Fibroblast of skin of left quadriceps (primary cell): Measurements from ENCODE around the gene KRTAP5-5.
"Not testable (repeated sequence)": the region's sequence is repeated elsewhere in the genome, so short reads cannot be mapped to it uniquely, and the experiment has no call there.

ENCODE experiments used
- DNase-seq, 2 experiments: peaks; one replicate each; pipeline ENCODE4 v3.0.0-alpha.2; 2013; ENCODE audit warnings: low read depth in 2 of 2

KRTAP5-5 gene

DNA sequence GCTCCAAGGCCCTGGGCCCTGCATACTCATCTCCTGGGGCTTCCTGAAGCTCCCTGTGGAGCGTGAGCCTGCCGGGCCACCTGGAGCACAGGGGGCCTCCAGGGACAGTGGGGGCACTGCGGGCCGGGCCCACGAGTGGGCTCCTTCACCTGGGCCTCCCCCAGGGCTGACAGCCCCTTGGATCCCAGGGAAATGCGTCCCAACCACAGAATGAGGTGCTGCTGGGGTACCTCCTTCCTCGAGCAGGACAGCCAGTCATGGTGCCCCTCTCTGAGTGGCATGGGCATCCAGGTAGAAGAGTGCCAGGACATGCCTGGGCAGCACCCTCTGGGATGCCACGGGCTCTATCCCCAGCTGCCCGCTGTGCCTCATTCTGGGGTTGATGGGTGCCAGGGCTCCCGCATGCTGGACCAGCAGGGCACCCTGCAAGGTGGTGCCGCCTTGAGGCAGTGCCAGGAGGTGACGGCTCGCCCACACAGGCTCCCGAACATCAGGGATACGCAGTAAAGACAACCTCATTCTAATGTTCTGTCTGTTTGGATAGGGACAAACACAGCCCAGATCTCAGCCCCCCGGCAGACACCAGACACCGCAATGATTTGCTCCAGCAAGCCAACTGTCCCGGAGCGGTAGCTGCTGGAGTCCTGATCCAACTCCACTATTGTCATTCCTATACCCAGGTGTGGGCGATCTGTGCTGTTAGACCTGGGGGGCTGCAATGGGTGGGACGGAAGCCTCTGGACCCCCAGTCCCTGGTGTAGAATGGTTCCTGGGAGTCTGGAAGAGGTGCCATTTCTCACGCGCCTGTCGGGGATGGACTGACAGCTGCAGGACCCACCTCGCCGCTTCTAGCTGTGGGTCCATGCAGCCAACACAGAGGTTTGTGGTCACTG is 25.8 kb downstream of the KRTAP5-5 start:
- DNase-seq: no peak

GRCh38 chr11:1656061-1656441 is 26.5 kb downstream of the KRTAP5-5 start:
- DNase-seq: no peak

- no peak for DNase-seq
Observed at GRCh38 chr11:1656670-1657069, 27.1 kb downstream of the KRTAP5-5 start.

DNA sequence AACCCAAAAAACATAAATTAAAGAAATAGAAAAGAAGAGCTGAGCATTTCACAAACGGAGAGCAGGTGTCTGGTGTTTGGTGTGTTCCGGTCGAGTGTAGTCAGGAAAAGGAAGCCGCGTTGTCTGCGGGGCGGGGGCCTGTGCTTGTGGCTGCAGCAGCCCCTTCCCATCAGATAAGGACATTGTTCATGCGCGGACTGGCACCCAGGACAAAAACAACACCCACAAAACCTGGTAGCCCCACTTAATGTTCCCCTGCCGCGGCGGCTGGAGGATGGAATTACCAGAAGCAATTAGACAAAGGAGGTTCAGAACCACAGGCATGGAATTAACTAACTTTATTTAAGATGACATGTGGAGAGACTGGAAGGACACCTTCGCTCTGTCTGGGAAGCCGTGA is 29.9 kb downstream of the KRTAP5-5 start:
- DNase-seq: no peak

DNA sequence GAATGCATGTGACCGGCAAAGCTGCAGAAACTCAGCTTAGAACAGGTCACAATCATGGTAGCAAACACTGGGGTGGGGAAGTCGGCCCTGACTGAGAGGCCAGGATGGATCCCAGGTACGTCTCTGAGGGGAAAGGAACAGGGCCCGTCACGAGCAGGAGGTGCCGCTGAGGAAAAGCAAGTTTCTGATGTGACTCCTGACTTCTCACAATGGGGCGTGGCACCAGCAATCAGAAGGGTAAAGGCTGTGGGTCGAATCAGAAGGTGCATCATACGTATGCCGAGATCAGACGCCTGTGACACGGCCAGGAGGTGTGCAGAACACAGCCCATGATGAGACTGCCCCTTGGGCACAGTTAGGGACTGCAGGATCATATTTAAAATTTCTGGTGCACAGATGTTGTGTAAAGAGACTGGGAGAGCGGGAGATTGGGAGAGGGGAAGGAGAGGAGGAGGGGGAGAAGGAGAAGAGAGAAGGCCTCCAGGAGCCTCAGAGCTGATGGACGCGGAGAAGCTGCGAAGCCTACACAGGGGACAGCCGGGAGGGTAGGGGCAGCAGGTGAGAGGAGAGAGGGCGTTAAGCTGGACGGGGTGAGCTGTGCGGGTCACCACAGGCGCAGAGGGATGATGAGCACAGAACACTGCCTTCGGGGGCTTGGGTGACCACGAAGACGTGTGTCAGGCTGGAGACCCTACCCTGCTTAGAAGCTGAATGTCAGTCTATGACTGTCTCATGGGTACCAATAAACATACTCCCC is 30.7 kb downstream of the KRTAP5-5 start:
- DNase-seq: no peak

DNA sequence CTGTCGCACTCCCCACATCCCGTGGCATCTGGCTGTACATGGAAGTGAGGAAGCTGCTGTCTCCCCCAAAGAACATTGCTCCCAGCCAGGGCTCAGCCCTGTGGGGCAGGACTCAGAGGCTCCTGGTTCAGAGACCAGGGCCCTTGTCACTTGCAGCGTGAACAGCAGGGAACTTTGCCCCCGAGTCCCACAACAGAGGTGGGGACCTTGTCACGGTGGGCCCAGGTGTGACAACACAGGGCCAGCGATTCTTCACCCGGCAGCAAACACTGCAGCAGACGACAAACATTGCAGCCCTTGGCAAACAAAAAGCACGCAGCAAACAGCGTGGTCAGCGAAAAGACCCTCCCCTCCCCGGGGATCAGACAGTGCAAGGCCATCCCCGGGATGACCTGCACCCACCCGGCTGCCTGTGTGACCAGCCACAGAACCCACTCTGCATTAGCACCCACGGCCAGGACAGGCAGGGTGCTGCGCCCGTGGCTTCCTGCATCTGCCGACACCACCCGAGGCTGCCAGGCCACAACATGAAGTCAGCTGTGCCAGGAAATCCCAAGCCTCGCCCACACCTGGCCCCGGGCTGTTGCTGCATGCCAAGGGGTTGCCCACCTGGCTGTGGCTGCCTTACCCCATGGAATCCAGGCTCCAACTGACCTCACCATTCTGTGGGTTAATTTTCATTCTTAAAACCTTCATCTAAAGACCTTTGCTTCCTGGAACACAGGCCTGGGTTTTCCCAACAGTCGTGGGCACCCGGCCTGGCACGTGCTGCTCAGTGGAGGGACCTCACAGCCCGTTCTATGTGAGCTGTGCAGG is 32.1 kb downstream of the KRTAP5-5 start:
- not testable (repeated sequence) for DNase-seq

DNA sequence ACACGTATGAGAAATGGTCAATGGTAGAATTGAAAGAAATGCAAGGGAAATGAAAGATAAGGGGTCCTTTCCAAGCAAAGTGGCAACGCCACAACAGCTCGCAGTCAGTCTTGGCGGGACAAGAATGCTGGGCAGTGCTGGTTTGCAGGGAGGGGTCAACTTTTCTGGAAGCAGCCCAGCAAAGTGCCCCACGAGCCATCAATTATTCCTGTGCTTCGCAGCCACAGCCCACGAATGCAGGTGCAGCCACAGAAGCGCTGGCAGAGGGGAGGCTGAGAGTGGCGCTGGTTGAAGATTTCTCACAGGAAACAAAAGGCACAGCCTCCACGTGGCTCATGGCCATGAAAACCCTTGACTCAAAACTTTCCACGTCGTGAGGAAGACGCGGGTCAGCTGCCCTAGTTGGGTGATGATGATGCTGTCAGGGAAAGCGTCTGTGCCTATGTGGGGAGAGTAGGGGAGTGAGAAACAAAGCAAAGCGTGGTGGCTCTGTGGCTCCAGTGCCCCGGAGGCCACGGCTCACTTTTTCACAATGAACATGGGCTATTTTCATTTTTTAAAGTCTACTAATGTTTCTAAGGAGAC is 33.2 kb downstream of the KRTAP5-5 start:
- not testable (repeated sequence) for DNase-seq

DNA sequence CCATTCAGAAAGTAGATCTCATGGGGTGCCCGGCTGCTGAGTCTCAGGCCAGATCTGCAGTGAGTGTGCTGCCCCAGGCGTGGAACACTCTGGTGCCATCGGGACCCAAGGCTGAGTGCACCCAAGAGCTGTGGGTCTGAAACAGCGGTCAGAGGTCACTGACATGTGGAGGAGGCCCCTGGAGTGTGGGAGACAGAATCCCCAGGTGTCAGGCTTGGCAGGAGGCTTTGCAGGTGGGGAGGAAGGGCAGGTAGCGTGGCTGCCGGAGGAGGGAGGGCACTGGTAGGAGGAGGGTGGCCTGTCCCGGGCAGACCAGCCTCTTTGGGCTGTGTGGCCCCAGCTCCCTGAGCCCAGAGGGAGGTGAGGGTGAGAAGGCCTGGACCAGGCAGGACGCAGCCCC is 35.7 kb downstream of the KRTAP5-5 start:
- DNase-seq: no peak

DNA sequence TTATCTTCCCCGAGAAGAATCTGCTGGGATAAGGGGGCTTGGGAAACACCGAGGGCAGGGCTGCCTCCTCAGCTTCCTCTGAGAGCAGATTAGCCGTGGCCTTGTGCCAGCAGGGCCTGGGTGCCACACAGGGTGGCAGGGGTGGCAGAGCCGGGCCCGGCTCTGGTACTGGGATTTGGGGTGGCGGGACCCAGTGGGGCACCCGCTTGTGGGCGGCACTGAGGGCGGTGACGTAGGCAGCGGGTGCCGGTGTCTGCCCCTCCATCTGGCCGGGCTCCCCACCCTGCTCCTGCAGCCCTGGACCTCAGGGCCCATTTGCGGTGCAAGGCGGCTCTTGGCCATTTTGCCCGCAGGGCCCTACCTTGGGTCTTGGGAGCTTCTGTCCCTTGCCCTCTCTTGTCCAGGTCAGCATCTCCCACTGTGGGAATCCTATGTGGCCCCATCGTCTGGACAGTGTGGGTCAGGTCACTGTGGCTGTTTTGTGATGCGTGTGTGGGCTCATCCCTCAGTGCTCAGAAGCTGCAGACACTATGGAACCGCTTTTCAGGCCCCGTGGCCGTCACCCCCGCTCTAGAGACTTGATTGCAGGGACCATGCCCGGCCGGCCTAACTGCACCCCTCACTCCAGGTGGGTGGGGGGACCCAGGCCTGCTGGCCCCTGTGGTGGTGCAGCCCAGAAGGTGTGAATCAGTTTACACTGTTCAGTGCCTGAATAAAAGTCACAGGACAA is 37.7 kb downstream of the KRTAP5-5 start:
- no peak for DNase-seq

GRCh38 chr11:1667906-1668305 is 38.3 kb downstream of the KRTAP5-5 start:
- DNase-seq: no peak

DNA sequence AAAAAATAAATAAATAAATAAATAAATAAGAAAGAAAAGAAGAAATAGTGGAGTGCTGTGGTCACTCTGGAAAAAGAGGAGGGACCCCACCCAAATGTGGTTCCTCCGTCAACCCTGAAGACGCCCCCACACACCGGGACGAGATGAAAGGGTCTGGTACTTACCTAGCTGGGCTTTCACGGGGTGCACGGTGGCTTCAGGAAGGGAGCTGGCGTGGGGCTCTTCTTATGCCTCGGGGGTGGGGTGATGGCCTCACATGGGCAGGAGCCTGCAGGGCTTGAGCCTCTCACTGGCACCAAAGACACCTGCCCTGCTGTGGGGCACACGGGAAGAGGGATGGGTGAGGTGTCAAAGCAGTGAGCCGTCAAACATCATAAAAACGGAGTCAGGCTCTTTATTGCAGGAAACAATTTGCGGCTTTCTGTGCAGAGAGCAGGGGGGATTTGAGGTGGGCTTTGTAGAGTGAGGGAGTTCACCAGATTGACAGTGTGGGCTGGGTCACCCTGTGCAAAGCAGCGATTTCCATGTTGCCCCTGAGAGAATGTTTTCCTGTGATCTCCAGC is 39.4 kb downstream of the KRTAP5-5 start:
- DNase-seq: no peak

- no peak for DNase-seq
Observed at GRCh38 chr11:1669546-1670218, 40.1 kb downstream of the KRTAP5-5 start.

- not testable (repeated sequence) for DNase-seq
Observed at GRCh38 chr11:1670457-1670856, 40.9 kb downstream of the KRTAP5-5 start.

DNA sequence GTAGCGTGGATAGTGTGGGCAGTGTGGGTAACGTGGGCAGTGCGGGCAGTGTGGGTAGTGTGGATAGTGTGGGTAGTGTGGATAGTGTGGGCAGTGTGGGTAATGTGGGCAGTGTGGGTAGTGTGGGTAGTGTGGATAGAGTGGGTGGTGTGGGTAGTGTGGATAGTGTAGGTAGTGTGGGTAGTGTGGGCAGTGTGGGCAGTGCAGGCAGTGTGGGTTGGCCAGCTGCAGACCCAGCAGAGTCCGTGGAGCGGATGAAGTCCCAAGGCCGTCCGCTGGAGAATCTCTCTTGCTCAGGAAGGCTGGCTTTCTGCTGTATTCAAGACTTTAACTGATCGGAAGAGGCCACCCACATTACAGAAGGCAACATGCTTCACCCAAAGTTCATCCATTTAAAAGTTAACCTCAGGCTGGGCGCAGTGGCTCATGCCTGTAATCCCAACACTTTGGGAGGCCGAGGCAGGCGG is 41.4 kb downstream of the KRTAP5-5 start:
- DNase-seq: no peak

GRCh38 chr11:1671658-1672057 is 42.1 kb downstream of the KRTAP5-5 start:
- no peak for DNase-seq

DNA sequence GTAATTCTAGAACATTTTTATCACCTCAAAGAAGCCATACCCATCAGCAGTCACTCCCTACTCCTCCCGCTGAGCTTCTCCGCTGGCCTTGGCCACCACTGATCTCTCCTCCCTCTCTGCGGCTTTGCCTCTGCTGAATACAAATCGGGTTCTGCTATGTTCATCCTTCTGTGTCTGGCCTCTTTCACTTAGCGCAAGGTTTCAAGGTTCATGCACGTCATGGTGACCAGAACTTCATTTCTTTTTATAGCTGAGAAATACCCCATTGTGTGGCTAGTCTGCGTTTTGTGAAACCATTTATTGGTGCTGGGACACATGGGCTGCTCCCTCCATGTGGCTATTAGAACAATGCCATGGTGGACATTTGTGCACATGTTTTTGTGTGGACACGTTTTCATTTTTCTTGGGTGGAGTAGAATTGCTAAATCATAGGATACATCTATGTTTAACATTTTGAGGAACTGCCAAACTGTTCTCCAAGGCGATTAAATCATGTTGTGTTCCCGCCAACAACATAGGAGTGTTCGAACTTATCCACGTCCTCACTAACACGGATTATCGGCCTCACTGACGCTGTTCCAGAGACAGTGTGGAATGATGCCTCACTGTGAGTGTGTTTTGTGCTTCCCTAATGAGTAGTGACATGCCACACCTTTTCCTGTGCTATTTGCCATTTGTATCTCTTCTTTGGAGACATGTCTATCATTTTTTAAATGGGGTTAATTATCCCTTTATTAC is 43.2 kb downstream of the KRTAP5-5 start:
- DNase-seq: no peak

GRCh38 chr11:1673446-1674172 is 44.0 kb downstream of the KRTAP5-5 start:
- DNase-seq: no peak
